ENCODE results near the gene TGM2.

DNA sequence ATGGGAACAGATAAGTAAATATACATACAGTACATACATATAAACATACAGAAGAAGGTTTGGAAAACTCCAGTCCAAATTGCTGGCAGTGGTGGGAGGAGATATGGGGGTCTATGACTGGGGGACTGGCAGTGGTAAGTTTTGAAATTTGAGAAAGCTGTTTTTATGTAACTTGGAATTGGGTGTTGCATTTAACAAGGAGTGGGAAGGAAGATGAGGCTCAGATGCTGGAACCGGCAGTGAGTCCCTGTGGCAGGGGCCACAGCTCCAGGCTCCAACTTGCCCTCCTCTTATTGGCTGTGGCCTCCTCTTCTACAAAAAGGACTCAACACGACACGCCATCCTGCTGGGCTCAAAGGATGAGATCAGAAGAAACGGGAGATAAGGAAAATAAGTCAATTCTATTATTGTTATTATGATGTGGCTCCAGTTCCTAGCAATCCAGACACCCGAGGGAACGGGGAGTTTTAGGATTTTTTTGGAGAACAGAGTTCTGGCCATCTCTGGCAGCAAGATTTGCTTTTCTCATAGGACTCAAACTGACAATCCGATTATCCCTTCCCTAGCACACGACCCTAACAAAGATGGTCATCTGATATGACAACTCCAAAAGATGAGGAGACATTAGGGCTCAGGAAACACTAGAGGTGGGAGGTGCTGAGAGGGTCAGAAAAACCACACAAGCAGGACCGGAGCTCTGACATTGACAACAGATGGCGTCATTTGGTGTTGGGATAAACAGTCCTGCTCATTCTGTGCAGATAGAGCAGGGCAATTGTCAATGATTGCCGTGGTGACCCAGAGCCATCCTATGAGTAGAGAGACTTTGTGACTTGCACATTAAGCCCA is 6.0 kb upstream of the TGM2 start:
- TF ChIP-seq POLR2A (IDR thresholded peaks at IDR 0.05; ENCODE audit: low read depth, low read length) (no peak), POLR2AphosphoS5 (IDR thresholded peaks at IDR 0.05; ENCODE audit: low read depth, low read length) (no peak)
